K562 (cell line): Measurements from ENCODE around the gene RIPOR1. TPM values are rescaled to one million over a fixed set of nuclear protein-coding genes. Genes with fewer than 3 reads are reported as not detected.

Experiments
- ATAC-seq: fragments of 200-7000 bp; cut with Tn5 transposase; 3 replicates; pipeline ENCODE4 v1.9.1; 2020; ENCODE audit warnings: moderate library complexity
- BruUV-seq: library from RNA; stranded (reverse); fragments of 400-500 nt; replicated peaks from 2 replicates; lab custom pipeline; 2021; lab: Mats Ljungman, UMichigan
- CTCF ChIA-PET: fragments of 300-600 bp; formaldehyde crosslinking; extraction: SDS; loops from one replicate; lab custom pipeline; 2021; ENCODE audit warnings: low intra/inter-chr PET ratio; lab: Yijun Ruan, JAX
- POLR2A ChIA-PET: fragments of 300-600, 350-650 bp; sonication (Branson Sonifier 250); formaldehyde crosslinking; extraction: SDS; loops from one replicate; lab custom pipeline; 2021; ENCODE audit warnings: antibody characterized with exemption, inconsistent platforms; lab: Yijun Ruan, JAX
- DNase-seq, 4 experiments: peaks; one replicate each; pipeline versions ENCODE4 v3.0.0 to v3.0.0-alpha.2; 2011 to 2018; ENCODE audit warnings: low spot score in 3 of 4, mixed read lengths in 3 of 4; ENCODE audit errors: extremely low read depth in 1 of 4
- FAIRE-seq: peaks from 2 replicates; lab custom pipeline; 2011; peaks lifted over from hg19 to GRCh38; lab: Jason Lieb, UNC
- H2AFZ ChIP-seq: 2 replicates; pipeline ENCODE4 v1.6.0; 2011; ENCODE audit warnings: low read depth, low read length, control low read depth, inconsistent platforms
- H3K27ac ChIP-seq: fragments of 200-600 bp; 3 replicates; pipeline ENCODE4 v1.8.0; 2011; ENCODE audit warnings: low read depth, mild to moderate bottlenecking, control low read depth, inconsistent platforms, low read length, moderate library complexity, mixed read lengths; ENCODE audit errors: extremely low read depth
- H3K27me3 ChIP-seq, 2 experiments: fragments of 300-600 bp in 1 of 2; 2 replicates in 1 of 2; 3 replicates in 1 of 2; pipeline versions ENCODE4 v1.6.0 to v1.8.0; 2011; ENCODE audit warnings: inconsistent platforms in 2 of 2, low read length in 2 of 2, mild to moderate bottlenecking in 1 of 2, mixed read lengths in 1 of 2, moderate library complexity in 1 of 2; ENCODE audit not compliant: control insufficient read depth in 2 of 2, insufficient read depth in 2 of 2
- H3K36me3 ChIP-seq: fragments of 300-600 bp; 3 replicates; pipeline ENCODE4 v1.8.0; 2011; ENCODE audit warnings: mild to moderate bottlenecking, low read length, inconsistent platforms; ENCODE audit not compliant: control insufficient read depth, insufficient read depth
- H3K4me1 ChIP-seq, 2 experiments: fragments of 200-600 bp in 1 of 2; replicated peaks in 1 of 2; 2 replicates in 1 of 2; 3 replicates in 1 of 2; pipeline versions ENCODE4 v1.5.1 to v1.8.0; 2011; ENCODE audit warnings: inconsistent platforms in 2 of 2, low read length in 2 of 2, mild to moderate bottlenecking in 1 of 2, mixed read lengths in 1 of 2, moderate library complexity in 1 of 2; ENCODE audit not compliant: control insufficient read depth in 2 of 2, insufficient read depth in 2 of 2
- H3K4me2 ChIP-seq: 2 replicates; pipeline ENCODE4 v1.6.1; 2011; ENCODE audit warnings: low read length, control low read depth, inconsistent platforms, mixed read lengths; ENCODE audit not compliant: insufficient read depth
- H3K4me3 ChIP-seq: fragments of 200-600 bp; sonication (generic), shearing (Covaris generic); 2 replicates; pipeline ENCODE4 v1.5.1; 2016; ENCODE audit warnings: control low read depth, inconsistent platforms
- H3K79me2 ChIP-seq: fragments of 200-600 bp; 3 replicates; pipeline ENCODE4 v1.8.0; 2011; ENCODE audit warnings: low read length, inconsistent platforms; ENCODE audit not compliant: control insufficient read depth, insufficient read depth
- H3K9ac ChIP-seq, 2 experiments: 2 replicates each; pipeline versions ENCODE4 v1.6.0 to v1.6.1; 2011; ENCODE audit warnings: low read depth in 2 of 2, low read length in 2 of 2, control low read depth in 1 of 2, inconsistent platforms in 1 of 2, mild to moderate bottlenecking in 1 of 2, mixed read lengths in 1 of 2; ENCODE audit not compliant: insufficient read depth in 1 of 2
- H3K9me1 ChIP-seq: one replicate; pipeline ENCODE4 v1.6.0; 2011; ENCODE audit warnings: inconsistent platforms, mild to moderate bottlenecking, low read length, moderate library complexity; ENCODE audit not compliant: control insufficient read depth, insufficient read depth
- H3K9me3 ChIP-seq: replicated peaks from 2 replicates; pipeline ENCODE4 v1.5.1; 2011; ENCODE audit warnings: low read depth, low read length, inconsistent platforms; ENCODE audit not compliant: control insufficient read depth, insufficient read depth
- H4K20me1 ChIP-seq: replicated peaks from 2 replicates; pipeline ENCODE4 v1.6.1; 2011; ENCODE audit warnings: low read length, inconsistent platforms, mixed read lengths; ENCODE audit not compliant: control insufficient read depth, insufficient read depth
- ATF1 ChIP-seq, 2 experiments: fragments of 450-650 bp in 1 of 2; IDR thresholded peaks; 2 replicates each; pipeline ENCODE4 v1.6.1; 2016; ENCODE audit warnings: missing compliant biosample characterization in 1 of 2, missing genetic modification characterization in 1 of 2
- CBFA2T2 ChIP-seq: fragments of 450-650 bp; conservative IDR thresholded peaks from 2 replicates; pipeline ENCODE4 v1.6.1; 2017; ENCODE audit warnings: mild to moderate bottlenecking
- ESRRB ChIP-seq: fragments of 250-450 bp; sonication (Bioruptor Pico); IDR thresholded peaks from 2 replicates; pipeline ENCODE4 v1.5.0; 2020; ENCODE audit warnings: mild to moderate bottlenecking, moderate library complexity, borderline replicate concordance
- FIP1L1 ChIP-seq: fragments of 200-400 bp; formaldehyde crosslinking; IDR thresholded peaks from 2 replicates; pipeline ENCODE4 v1.6.1; 2018; ENCODE audit warnings: mild to moderate bottlenecking, low read depth, low read length; ENCODE audit not compliant: poor library complexity, severe bottlenecking
- FOXK1 ChIP-seq: sonication (generic); formaldehyde crosslinking; IDR thresholded peaks from 2 replicates; pipeline ENCODE4 v1.8.0; 2022; ENCODE audit warnings: missing genetic modification reagents, mild to moderate bottlenecking, borderline replicate concordance
- GABPA ChIP-seq: fragments of 200-800 bp; sonication (Bioruptor generic); conservative IDR thresholded peaks from 2 replicates; pipeline ENCODE4 v1.6.1; 2016; ENCODE audit warnings: low read depth, missing genetic modification characterization, missing compliant biosample characterization
- MBD2 ChIP-seq: sonication (generic); IDR thresholded peaks from 2 replicates; pipeline ENCODE4 v1.6.1; 2016; ENCODE audit warnings: low read depth, borderline replicate concordance
- NCOR1 ChIP-seq: fragments of 450-650 bp; IDR thresholded peaks from 2 replicates; pipeline ENCODE4 v1.6.1; 2016; ENCODE audit warnings: mild to moderate bottlenecking, moderate library complexity
- SAFB ChIP-seq: fragments of 200-400 bp; formaldehyde crosslinking; IDR thresholded peaks from 2 replicates; pipeline ENCODE4 v1.6.1; 2017; ENCODE audit warnings: low read depth, low read length, borderline replicate concordance
- SMARCA5 ChIP-seq: fragments of 450-650 bp; IDR thresholded peaks from 2 replicates; pipeline ENCODE4 v1.6.1; 2016
- TEAD4 ChIP-seq, 2 experiments: sonication (generic) in 1 of 2; formaldehyde crosslinking in 1 of 2; IDR thresholded peaks; 2 replicates each; pipeline versions ENCODE4 v1.6.1 to v1.8.0; 2012 to 2022; ENCODE audit warnings: borderline replicate concordance in 1 of 2, inconsistent platforms in 1 of 2, low read length in 1 of 2, mild to moderate bottlenecking in 1 of 2, missing genetic modification reagents in 1 of 2
- ZBTB5 ChIP-seq: fragments of 450-650 bp; IDR thresholded peaks from 2 replicates; pipeline ENCODE4 v1.6.1; 2017; ENCODE audit warnings: antibody characterized with exemption
- ZFX ChIP-seq: sonication (generic); formaldehyde crosslinking; IDR thresholded peaks from 2 replicates; pipeline ENCODE4 v1.8.0; 2022; ENCODE audit warnings: mild to moderate bottlenecking, missing genetic modification reagents, moderate library complexity
- ZNF740 ChIP-seq, 3 experiments: fragments of 200-800 bp in 1 of 3; sonication (Bioruptor generic) in 1 of 3; sonication (generic) in 1 of 3; formaldehyde crosslinking in 1 of 3; IDR thresholded peaks; 2 replicates each; pipeline versions ENCODE4 v1.6.1 to v1.8.0; 2016 to 2022; ENCODE audit warnings: mild to moderate bottlenecking in 2 of 3, missing compliant biosample characterization in 2 of 3, missing genetic modification characterization in 2 of 3, missing genetic modification reagents in 1 of 3
- WGBS: fragments of 100-300 bp; shearing (Covaris generic); methylation state at CpG from one replicate; pipeline ENCODE4 v1.1.6; 2016; ENCODE audit warnings: low coverage, mixed read lengths; ENCODE audit not compliant: insufficient coverage; ENCODE audit errors: missing lambda C conversion rate; 5-methylcytosine and 5-hydroxymethylcytosine counted together
- in situ Hi-C: fragments of 300-500 bp; cut with MboI; formaldehyde crosslinking; loops from 4 replicates; pipeline ENCODE4 v1.15.0; 2018; ENCODE audit warnings: inconsistent platforms, mixed read lengths
- intact Hi-C: fragments of 100-400 bp; cut with micrococcal nuclease; formaldehyde crosslinking; loops from 2 replicates; pipeline ENCODE4 v1.14.2; 2022
- polyA plus RNA-seq, 8 experiments: library from polyadenylated mRNA; depleted of rRNA in 4 of 8; stranded (reverse) in 5 of 8; unstranded in 3 of 8; fragments of >200 nt; fragmentation: Nextera tagmentation in 2 of 8; fragmentation: Illumina TruSeq in 1 of 8; extraction: Ambion mirVana in 2 of 8; extraction: Trizol in 1 of 8; gene quantifications; 2 replicates each; pipeline versions ENCODE4 v1.2.1 to v1.2.3, GENCODE V29; 2011 to 2014; ENCODE audit warnings: inconsistent platforms in 1 of 8, missing spikeins in 1 of 8
- total RNA-seq, 7 experiments: library from RNA; depleted of rRNA in 6 of 7; stranded (reverse); fragments of >200 nt in 6 of 7; fragmentation: Illumina TruSeq in 2 of 7; extraction: Trizol in 2 of 7; gene quantifications; 2 replicates each; pipeline versions ENCODE4 v1.2.1 to v1.2.3, GENCODE V29; 2011 to 2021; ENCODE audit warnings: low replicate concordance in 1 of 7
- TF ChIP-seq, protein P1 (sequence below), 2 experiments: fragments of 450-650 bp in 1 of 2; sonication (generic) in 1 of 2; formaldehyde crosslinking in 1 of 2; IDR thresholded peaks in 1 of 2; conservative IDR thresholded peaks in 1 of 2; 2 replicates each; pipeline versions ENCODE4 v1.6.1 to v1.8.1; 2016 to 2023; ENCODE audit warnings: mild to moderate bottlenecking in 2 of 2, moderate library complexity in 2 of 2, inconsistent platforms in 1 of 2, missing genetic modification reagents in 1 of 2

The RIPOR1 gene
- total and polyA plus RNA-seq, 9 of the 15 experiments (the other 6 are each of a cell fraction or from before 2014, with no cell fraction given) = 0.36 to 31.1 (median 3.0) TPM

GRCh38 chr16:67530013-67530939 is 1.6 kb downstream of the RIPOR1 start:
- ChIA-PET CTCF (no interaction called here), POLR2A (interaction anchor here (1.0 to 1.6 kb wide), 3 partner anchors 9 to 32 kb away, joined by 3 to 9 read pairs (median 4); no protein-coding TSS in a partner anchor)
- H3K27ac ChIP-seq = no peak overlapping the region
- no peaks in the 10 kb centered on the region for H3K36me3 ChIP-seq
- peak overlapping the region; percentile 62 to 92; a peak in 3 of 4 replicates for H3K9ac ChIP-seq
- no peak overlapping the region for H2AFZ ChIP-seq
- intact Hi-C loops (no loop called here), in situ Hi-C loops (no loop called here)
- H3K9me3 ChIP-seq = no peaks in the 10 kb centered on the region
- H3K4me1 ChIP-seq = peaks cover 33 to 69% of the 10 kb centered on the region in 2 experiments
- H3K4me3 ChIP-seq = peak overlapping the region; percentile 61
- FAIRE-seq (no peak), ATAC-seq (0 out of 3 replicates have a peak, but pooled peaks have one; percentile 4), DNase-seq (peak; percentile 25 to 53 (median 48))
- peaks cover 3% of the 10 kb centered on the region for H4K20me1 ChIP-seq
- H3K9me1 ChIP-seq = no peaks in the 10 kb centered on the region
- H3K79me2 ChIP-seq = peaks cover 12% of the 10 kb centered on the region; the same call in 2 of the 3 replicates
- peak overlapping the region; percentile 64 for H3K4me2 ChIP-seq
- BruUV-seq = no TSS peak
- WGBS = 62% methylated on average over 19 of the region's 48 CpGs
- H3K27me3 ChIP-seq = no peaks in the 10 kb centered on the region
- peak; percentile 63 for TF ChIP-seq GABPA
- peak; percentile 55 for TF ChIP-seq ZFX
- no peak for TF ChIP-seq NCOR1
- TF ChIP-seq TEAD4 (IDR thresholded peaks at IDR 0.05; ENCODE audit: low read length) = no peak
- no peak for TF ChIP-seq TEAD4 (CRISPR knock-in tag; IDR thresholded peaks at IDR 0.05; ENCODE audit: borderline replicate concordance)
- no peak for TF ChIP-seq SAFB
- peak; percentile 57; the same call in 1 of the 2 replicates for TF ChIP-seq ZNF740 (CRISPR knock-in tag; IDR thresholded peaks at IDR 0.05)
- no peak for TF ChIP-seq ZNF740 (tag; IDR thresholded peaks at IDR 0.05)
- TF ChIP-seq SMARCA5 = peak; percentile 8; the same call in 1 of the 2 replicates
- TF ChIP-seq ESRRB = no peak
- no peak for TF ChIP-seq CBFA2T2
- no peak for TF ChIP-seq ATF1 (CRISPR knock-in tag; IDR thresholded peaks at IDR 0.05)
- TF ChIP-seq ATF1 (tag; IDR thresholded peaks at IDR 0.05) = 0 out of 2 replicates have a peak, but pooled peaks have one; percentile 33
- TF ChIP-seq FOXK1 = peak; percentile 54; the same call in 1 of the 2 replicates
- peak; percentile 16 for TF ChIP-seq FIP1L1
- TF ChIP-seq MBD2 = no peak
- TF ChIP-seq ZBTB5 = no peak
- TF ChIP-seq, protein P1, sequence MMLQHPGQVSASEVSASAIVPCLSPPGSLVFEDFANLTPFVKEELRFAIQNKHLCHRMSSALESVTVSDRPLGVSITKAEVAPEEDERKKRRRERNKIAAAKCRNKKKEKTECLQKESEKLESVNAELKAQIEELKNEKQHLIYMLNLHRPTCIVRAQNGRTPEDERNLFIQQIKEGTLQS (IDR thresholded peaks at IDR 0.05) = peak; percentile 65
- TF ChIP-seq, protein P1 (CRISPR knock-in tag; conservative IDR thresholded peaks at IDR 0.05) = no peak
